Ovary (tissue), 10 donors: Measurements from ENCODE around the gene MATCAP1. TPM values are rescaled to one million over a fixed set of nuclear protein-coding genes. Genes with fewer than 3 reads are reported as not detected.

Source experiments
- DNase-seq, 5 donors: peaks; one replicate each; pipeline ENCODE4 v3.0.0-alpha.2; 2019 to 2020
- H3K27ac ChIP-seq, 2 donors: fragments of 200-600 bp; one replicate each; pipeline versions ENCODE4 v1.5.1 to v1.8.0; 2019 to 2022
- H3K27me3 ChIP-seq: fragments of 200-600 bp; one replicate; pipeline ENCODE4 v1.8.0; 2022
- H3K36me3 ChIP-seq: fragments of 200-600 bp; sonication (generic); one replicate; pipeline ENCODE4 v1.5.1; 2019
- H3K4me1 ChIP-seq: one replicate; pipeline ENCODE4 v1.8.1; 2013; ENCODE audit warnings: mild to moderate bottlenecking, moderate library complexity; ENCODE audit not compliant: insufficient read depth
- H3K4me3 ChIP-seq: fragments of 200-600 bp; sonication (generic); one replicate; pipeline ENCODE4 v1.5.1; 2017
- H3K9me3 ChIP-seq, 2 donors: fragments of 200-600 bp in 1 of 2; sonication (generic) in 1 of 2; one replicate each; pipeline versions ENCODE4 v1.5.1 to v1.8.1; 2013 to 2019; ENCODE audit warnings: mild to moderate bottlenecking in 1 of 2, moderate library complexity in 1 of 2
- EP300 ChIP-seq: sonication (generic); formaldehyde crosslinking; IDR thresholded peaks from one replicate; pipeline ENCODE4 v1.6.1; 2017; ENCODE audit warnings: antibody characterized with exemption
- POLR2A ChIP-seq: fragments of 450-650 bp; IDR thresholded peaks from one replicate; pipeline ENCODE4 v1.6.1; 2017; ENCODE audit warnings: antibody characterized with exemption, mild to moderate bottlenecking, moderate library complexity
- WGBS, 3 donors: extraction: QIAGEN DNeasy Blood & Tissue Kit in 1 of 3; methylation state at CpG; one replicate each; pipeline versions ENCODE4 v1.1.5 to v1.1.7; 2013 to 2017; 5-methylcytosine and 5-hydroxymethylcytosine counted together
- intact Hi-C, 4 donors: fragments of 100-400 bp; cut with DNase I; formaldehyde crosslinking; loops; one replicate each; pipeline versions ENCODE4 v1.11.0 to v1.15.1; 2022 to 2023
- long read RNA-seq, 3 donors: library from polyadenylated mRNA in 2 of 3; unstranded in 2 of 3; transcript quantifications; one replicate each; pipeline ENCODE4 v2.0.0 and lab custom pipeline, GENCODE V29; 2021 to 2026
- polyA plus RNA-seq, 2 donors: library from polyadenylated mRNA; stranded (reverse); fragments of 200-250 nt in 1 of 2; fragments of 350-450 nt in 1 of 2; fragmentation: Illumina TruSeq in 1 of 2; extraction: RNeasy Lipid Tissue Mini Kit (QIAGEN cat#74804) in 1 of 2; gene quantifications; one replicate each; pipeline ENCODE4 v1.2.3, GENCODE V29; 2013 to 2014
- total RNA-seq, 7 donors: library from RNA; depleted of rRNA in 2 of 7; stranded (reverse); fragments of >200 nt in 2 of 7; fragmentation: NEBNext Ultra II Directional in 3 of 7; extraction: Animal tissue kit (Norgen Biotek cat#: 25700) in 3 of 7; gene quantifications; one replicate each; pipeline versions ENCODE4 v1.1.0 to v1.2.4, GENCODE V29; 2016 to 2023
- TF ChIP-seq, protein P1 (sequence below), 3 donors: fragments of 450-650 bp in 2 of 3; fragments of 200-600 bp in 1 of 3; IDR thresholded peaks; one replicate each; pipeline versions ENCODE4 v1.5.1 to v1.8.0; 2016 to 2022; ENCODE audit warnings: antibody characterized with exemption in 3 of 3, mild to moderate bottlenecking in 1 of 3
- donor health status: DM: no; HTN: no; CAD: no; lungs with moderate emphysema.
- donor health status: DM: no; HTN: no; CAD: no.
- donor health status: Bipolar disorder and iron deficiency.
- donor health status: DM: yes; HTN: yes; CAD: no.
- donor health status: DM: no; HTN: no; CAD: no.
- donor health status: DM: yes; HTN: yes; CAD: no.

Gene MATCAP1
- 10 to 100 TPM; 16.8 to 96.4 (median 65.7) TPM for total RNA-seq
- 10 to 100 TPM; 15.4 to 38.4 TPM for polyA plus RNA-seq
- long read RNA-seq, donor 1, transcript KIAA0895L-203 (3 exons, 2,824 nt) = major isoform, 12 of 33 reads
- long read RNA-seq, donor 1, partial matches to known transcripts = 7 of 33 reads
- long read RNA-seq, donor 1, other reads (novel, unspliced or antisense) = 14 of 33 reads
- long read RNA-seq, donor 2, transcript KIAA0895L-203 (3 exons, 2,824 nt) = major isoform, 5 of 11 reads
- long read RNA-seq, donor 2, partial matches to known transcripts = 5 of 11 reads
- long read RNA-seq, donor 2, other reads (novel, unspliced or antisense) = 0 of 11 reads
- long read RNA-seq, donor 3, transcript KIAA0895L-203 (3 exons, 2,824 nt) = major isoform, 7 of 40 reads
- long read RNA-seq, donor 3, partial matches to known transcripts = 6 of 40 reads
- long read RNA-seq, donor 3, other reads (novel, unspliced or antisense) = 26 of 40 reads

DNA sequence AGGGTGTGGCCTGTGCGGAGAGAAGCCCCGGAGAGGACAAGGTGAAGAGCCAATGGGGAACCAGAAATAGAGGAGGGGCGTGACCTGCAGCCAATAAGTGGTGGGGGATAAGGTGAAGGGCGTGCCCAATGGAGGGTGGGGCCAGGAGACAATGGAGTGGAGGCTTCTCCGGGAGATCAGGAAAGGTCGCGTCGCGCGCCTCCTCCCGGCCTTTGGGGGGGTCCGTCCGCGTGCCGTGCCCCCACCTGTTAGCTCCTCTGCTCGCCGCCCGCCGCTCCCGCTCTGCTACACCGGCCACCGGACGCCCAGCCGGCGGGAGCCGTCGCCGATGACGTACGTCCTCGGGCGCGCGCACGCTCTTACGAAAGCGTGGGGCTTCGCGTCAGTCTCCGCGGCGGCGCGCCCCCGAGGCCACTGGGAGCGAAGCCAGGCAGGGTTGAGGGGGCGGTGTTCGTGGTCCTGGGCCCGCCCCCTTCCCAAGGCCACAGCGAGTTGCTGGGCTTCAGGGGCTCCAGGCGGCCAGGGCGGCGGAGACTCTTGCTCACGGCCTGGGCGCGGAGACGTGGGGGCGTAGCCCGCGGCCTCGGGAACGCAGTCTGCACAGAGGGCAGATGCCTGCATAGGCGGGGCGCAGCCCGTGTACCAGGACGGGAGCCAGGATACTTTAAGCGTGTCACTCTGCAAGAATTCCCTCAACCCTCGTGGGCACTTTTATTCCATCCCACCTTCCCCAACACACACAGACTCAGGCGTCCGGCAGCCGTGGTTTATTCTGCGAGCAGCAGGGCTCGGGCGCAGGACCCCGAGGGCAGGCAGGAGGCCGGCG lies at the start of gene MATCAP1:
Gene MATCAP1, minus strand, starts transcription at position 337 of the 826 bp plus-strand sequence. CDS start 3,353 bp downstream, outside the sequence.
- intact Hi-C loops = loop anchor here in 1 of 4 donors (10.0 kb wide), 1 partner anchor 209 kb away; no protein-coding TSS in a partner anchor
- H3K36me3 ChIP-seq = no peaks in the 10 kb centered on the region
- H3K9me3 ChIP-seq = no peaks in the 10 kb centered on the region
- TF ChIP-seq POLR2A (peak; percentile 88), EP300 (peak; percentile 92)
- TF ChIP-seq, protein P1, sequence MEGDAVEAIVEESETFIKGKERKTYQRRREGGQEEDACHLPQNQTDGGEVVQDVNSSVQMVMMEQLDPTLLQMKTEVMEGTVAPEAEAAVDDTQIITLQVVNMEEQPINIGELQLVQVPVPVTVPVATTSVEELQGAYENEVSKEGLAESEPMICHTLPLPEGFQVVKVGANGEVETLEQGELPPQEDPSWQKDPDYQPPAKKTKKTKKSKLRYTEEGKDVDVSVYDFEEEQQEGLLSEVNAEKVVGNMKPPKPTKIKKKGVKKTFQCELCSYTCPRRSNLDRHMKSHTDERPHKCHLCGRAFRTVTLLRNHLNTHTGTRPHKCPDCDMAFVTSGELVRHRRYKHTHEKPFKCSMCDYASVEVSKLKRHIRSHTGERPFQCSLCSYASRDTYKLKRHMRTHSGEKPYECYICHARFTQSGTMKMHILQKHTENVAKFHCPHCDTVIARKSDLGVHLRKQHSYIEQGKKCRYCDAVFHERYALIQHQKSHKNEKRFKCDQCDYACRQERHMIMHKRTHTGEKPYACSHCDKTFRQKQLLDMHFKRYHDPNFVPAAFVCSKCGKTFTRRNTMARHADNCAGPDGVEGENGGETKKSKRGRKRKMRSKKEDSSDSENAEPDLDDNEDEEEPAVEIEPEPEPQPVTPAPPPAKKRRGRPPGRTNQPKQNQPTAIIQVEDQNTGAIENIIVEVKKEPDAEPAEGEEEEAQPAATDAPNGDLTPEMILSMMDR (IDR thresholded peaks at IDR 0.05) = no peak
- peak; percentile 96 to 99 (median 98) for DNase-seq
- 0 to 1% (median 1%) methylated on average over 71 to 77 of the region's 77 CpGs for WGBS, 3 donors
- peaks cover 3% of the 10 kb centered on the region for H3K4me1 ChIP-seq
- H3K4me3 ChIP-seq = peak within 1 kb of the TSS; percentile 83
- H3K27me3 ChIP-seq = no peaks in the 10 kb centered on the region
- peak within 1 kb of the TSS; percentile 97 to 99 for H3K27ac ChIP-seq

DNA sequence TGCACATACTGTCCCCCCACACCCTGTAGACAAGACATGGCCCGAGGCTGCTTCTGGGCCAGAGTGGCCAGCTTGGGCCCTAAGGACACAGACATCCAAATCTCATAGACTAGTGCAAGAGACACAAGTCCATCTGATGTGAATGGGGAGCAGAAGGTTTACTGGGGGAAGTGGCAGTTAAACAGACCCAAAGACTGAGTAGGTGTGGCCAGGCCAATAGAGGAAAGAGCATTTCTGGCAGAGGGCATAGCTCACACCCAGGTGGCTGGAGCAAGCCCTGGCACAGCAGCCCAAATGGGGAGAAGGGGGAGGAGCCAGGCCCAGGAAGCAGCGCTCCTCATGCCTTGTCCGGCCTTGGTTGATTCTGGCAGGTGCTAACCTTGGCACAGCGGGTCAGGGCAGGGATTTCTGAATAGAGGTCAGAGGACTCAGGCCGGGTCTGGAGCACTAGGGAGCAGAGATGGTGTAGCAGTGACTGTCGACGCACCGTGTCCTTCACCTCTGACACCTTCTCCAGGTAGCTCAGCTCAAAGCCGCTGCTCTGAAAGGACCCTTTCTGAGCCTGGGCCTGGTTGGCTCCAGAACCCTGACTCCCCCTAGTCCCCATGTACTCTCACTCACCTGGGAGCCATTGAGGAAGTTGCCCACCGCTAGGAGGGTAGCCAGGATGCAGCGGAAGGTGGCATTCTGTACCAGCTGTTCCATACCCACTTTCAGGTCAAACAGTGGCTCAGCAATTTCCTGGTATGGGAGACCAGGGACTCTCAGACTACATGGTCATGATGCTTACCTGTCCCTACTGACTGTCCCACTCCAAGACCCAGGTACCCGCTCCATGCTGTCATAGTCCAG lies 47.3 kb upstream of the MATCAP1 start:
- Histone ChIP-seq H3K9me3 (no peaks in the 10 kb centered on the region), H3K27me3 (no peaks in the 10 kb centered on the region), H3K4me1 (peaks cover 9% of the 10 kb centered on the region), H3K27ac (no peak overlapping the region), H3K36me3 (no peaks in the 10 kb centered on the region), H3K4me3 (no peak overlapping the region)
- TF ChIP-seq POLR2A (no peak), EP300 (no peak)
- TF ChIP-seq, protein P1 (IDR thresholded peaks at IDR 0.05) = no peak
- 67 to 80% (median 70%) methylated on average over 12 of the region's 12 CpGs for WGBS, 3 donors
- DNase-seq = no peak
- intact Hi-C loops = no loop called here

DNA sequence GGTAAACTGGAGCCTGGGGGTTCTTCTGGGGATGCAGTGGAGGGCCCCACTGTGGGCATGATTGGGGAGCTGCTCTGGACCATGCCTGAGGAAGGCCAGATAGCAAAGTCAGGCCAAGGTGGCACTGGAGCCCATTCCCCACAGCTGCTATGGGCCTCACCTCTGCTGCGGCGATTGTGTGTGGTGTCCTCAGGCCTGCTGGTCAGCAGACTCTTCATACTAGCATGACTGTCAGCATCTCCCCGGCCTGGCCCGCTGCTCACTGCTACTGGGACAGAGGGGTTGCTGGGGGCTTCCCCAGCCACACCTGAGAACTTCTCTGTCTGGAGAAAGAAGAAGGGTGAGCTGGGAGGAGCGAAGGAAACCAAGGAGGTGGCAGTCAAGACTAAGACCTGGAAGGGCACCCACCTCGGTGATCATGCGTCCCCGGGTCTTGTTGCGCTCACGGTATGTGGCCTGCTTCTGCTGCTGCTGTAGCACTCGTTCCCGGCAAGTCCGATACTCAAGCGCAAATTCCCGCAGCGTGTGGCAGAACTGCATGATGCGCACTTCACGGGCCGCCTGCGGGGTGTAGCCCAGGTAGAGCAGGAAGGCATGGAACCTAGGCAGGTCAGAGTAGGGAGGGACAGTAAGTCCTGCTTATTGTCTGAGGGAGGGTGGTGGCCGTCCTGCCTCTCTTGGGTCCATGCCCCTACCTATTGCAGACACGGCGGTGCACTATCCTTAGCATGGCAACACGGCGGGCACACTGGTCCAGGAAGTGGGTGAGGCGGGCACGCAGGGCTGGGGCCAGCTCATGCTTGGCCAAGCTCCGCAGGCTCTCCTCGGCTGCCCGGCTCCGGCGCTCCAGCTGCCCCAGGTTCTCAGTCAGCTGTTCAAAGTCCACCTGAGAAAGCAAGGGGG lies 46.4 kb upstream of the MATCAP1 start:
- H3K9me3 ChIP-seq = no peaks in the 10 kb centered on the region
- no peaks in the 10 kb centered on the region for H3K27me3 ChIP-seq
- no peak overlapping the region for H3K27ac ChIP-seq
- peak in 1 of 5 donors; percentile 22 for DNase-seq
- 84 to 88% (median 86%) methylated on average over 29 to 32 of the region's 32 CpGs for whole genome bisulfite sequencing, 3 donors
- no peak for TF ChIP-seq EP300
- TF ChIP-seq, protein P1 (IDR thresholded peaks at IDR 0.05) = no peak
- TF ChIP-seq POLR2A = no peak
- H3K4me3 ChIP-seq = no peak overlapping the region
- peaks cover 10% of the 10 kb centered on the region for H3K4me1 ChIP-seq
- no peaks in the 10 kb centered on the region for H3K36me3 ChIP-seq
- intact Hi-C loops = loop anchor here in 1 of 4 donors (5.0 kb wide), 1 partner anchor 432 kb away; the partner anchor contains the start of genes ACD and PARD6A
